NCI-H526 (cell line): ENCODE results near the gene CDA.

ENCODE experiments used
- DNase-seq, 2 experiments: peaks; one replicate each; lab custom pipeline; 2025; lab: John Stamatoyannopoulos, UW

Gene CDA

GRCh38 chr1:20615946-20616846, 27.3 kb downstream of the CDA start:
- no peak for DNase-seq

- DNase-seq = no peak
Measured at GRCh38 chr1:20616847-20617487, 28.1 kb downstream of the CDA start.

- DNase-seq = no peak
Measured at GRCh38 chr1:20618550-20618949, 29.7 kb downstream of the CDA start.

GRCh38 chr1:20619999-20620398, 31.1 kb downstream of the CDA start:
- DNase-seq = no peak

- no peak for DNase-seq
Measured at GRCh38 chr1:20621012-20621411, 32.1 kb downstream of the CDA start.

- DNase-seq = no peak
Measured at GRCh38 chr1:20624709-20625108, 35.8 kb downstream of the CDA start.

- no peak for DNase-seq
Measured at GRCh38 chr1:20625176-20626097, 36.5 kb downstream of the CDA start.

GRCh38 chr1:20626098-20626427, 37.2 kb downstream of the CDA start:
- no peak for DNase-seq

GRCh38 chr1:20626524-20626923, 37.6 kb downstream of the CDA start:
- DNase-seq = no peak

GRCh38 chr1:20630729-20631128, 41.8 kb downstream of the CDA start:
- DNase-seq = no peak

- DNase-seq = no peak
Measured at GRCh38 chr1:20632386-20632785, 43.5 kb downstream of the CDA start.

GRCh38 chr1:20633190-20634064, 44.5 kb downstream of the CDA start, which contains the start of gene PINK1:
PINK1 (plus strand) TSS chr1:20633458; CDS start chr1:20633549, 91 bp downstream.
- DNase-seq = peak; percentile 45 to 83

- DNase-seq = no peak
Measured at GRCh38 chr1:20634065-20634593, 45.2 kb downstream of the CDA start.

- peak; percentile 6 to 35 for DNase-seq
Measured at GRCh38 chr1:20634594-20635084, 45.7 kb downstream of the CDA start.

GRCh38 chr1:20636785-20637347, 48.0 kb downstream of the CDA start:
- DNase-seq = no peak

- DNase-seq = peak in 1 of 2 experiments; percentile 30
Measured at GRCh38 chr1:20640183-20640597, 51.3 kb downstream of the CDA start.

- DNase-seq = no peak
Measured at GRCh38 chr1:20641975-20642374, 53.1 kb downstream of the CDA start.

- no peak for DNase-seq
Measured at GRCh38 chr1:20643080-20643479, 54.2 kb downstream of the CDA start.

GRCh38 chr1:20644416-20644815, 55.5 kb downstream of the CDA start:
- DNase-seq = no peak

- no peak for DNase-seq
Measured at GRCh38 chr1:20645414-20645813, 56.5 kb downstream of the CDA start.
